Measurements from ENCODE around the gene UPF3A.

GRCh38 chr13:114261328-114261965 is 20.0 kb upstream of the UPF3A start:
- TF ChIP-seq CTCF (IDR thresholded peaks at IDR 0.05; ENCODE audit: low read depth, low read length): no peak
- no peak for TF ChIP-seq EZH2phosphoT487 (IDR thresholded peaks at IDR 0.05; ENCODE audit: low read depth)
